ENCODE data around the gene DDX55. TPM values are rescaled to one million over a fixed set of nuclear protein-coding genes. Genes with fewer than 3 reads are reported as not detected.

Gene DDX55
- total RNA-seq, 1 donor from 2014 or later: 16.8 TPM

- Mint-ChIP-seq H3K9me3 (ENCODE audit: low read depth) (no peaks in the 10 kb centered on the region), H3K36me3 (ENCODE audit: low read depth) (peaks cover 27% of the 10 kb centered on the region), H3K27me3 (ENCODE audit: low read depth) (no peaks in the 10 kb centered on the region), H3K4me1 (ENCODE audit: low read depth) (peaks cover 47% of the 10 kb centered on the region), H3K4me3 (ENCODE audit: unreplicated experiment) (no peak overlapping the region), H3K27ac (ENCODE audit: unreplicated experiment) (peak overlapping the region; percentile 42)
- TF ChIP-seq, protein P1, sequence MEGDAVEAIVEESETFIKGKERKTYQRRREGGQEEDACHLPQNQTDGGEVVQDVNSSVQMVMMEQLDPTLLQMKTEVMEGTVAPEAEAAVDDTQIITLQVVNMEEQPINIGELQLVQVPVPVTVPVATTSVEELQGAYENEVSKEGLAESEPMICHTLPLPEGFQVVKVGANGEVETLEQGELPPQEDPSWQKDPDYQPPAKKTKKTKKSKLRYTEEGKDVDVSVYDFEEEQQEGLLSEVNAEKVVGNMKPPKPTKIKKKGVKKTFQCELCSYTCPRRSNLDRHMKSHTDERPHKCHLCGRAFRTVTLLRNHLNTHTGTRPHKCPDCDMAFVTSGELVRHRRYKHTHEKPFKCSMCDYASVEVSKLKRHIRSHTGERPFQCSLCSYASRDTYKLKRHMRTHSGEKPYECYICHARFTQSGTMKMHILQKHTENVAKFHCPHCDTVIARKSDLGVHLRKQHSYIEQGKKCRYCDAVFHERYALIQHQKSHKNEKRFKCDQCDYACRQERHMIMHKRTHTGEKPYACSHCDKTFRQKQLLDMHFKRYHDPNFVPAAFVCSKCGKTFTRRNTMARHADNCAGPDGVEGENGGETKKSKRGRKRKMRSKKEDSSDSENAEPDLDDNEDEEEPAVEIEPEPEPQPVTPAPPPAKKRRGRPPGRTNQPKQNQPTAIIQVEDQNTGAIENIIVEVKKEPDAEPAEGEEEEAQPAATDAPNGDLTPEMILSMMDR (IDR thresholded peaks at IDR 0.05): no peak
- no peak for DNase-seq (ENCODE audit: low spot score)
These were observed 10.0 kb upstream of the DDX55 start for GRCh38 chr12:123591702-123592481.

DNA sequence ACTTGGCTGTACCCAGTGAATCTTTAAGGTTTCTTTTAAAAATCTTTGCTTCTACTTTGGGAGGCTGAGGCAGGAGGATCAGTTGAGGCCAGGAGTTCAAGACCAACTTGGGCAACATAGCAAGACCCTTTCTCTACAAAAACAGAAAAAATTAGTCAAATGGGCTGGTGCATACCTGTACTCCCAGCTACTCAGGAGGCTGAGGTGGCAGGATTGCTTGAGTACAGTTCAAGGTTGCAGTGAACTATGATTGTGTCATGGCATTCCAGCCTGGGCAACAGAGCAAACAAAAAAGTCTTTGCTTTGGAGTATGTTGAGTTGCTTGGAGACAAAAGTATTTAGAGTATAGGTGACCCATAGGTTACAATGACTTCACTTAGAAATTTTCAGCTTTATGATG is 6.2 kb upstream of the DDX55 start:
- Mint-ChIP-seq H3K27me3 (ENCODE audit: low read depth) (no peaks in the 10 kb centered on the region), H3K9me3 (ENCODE audit: low read depth) (no peaks in the 10 kb centered on the region), H3K4me3 (ENCODE audit: unreplicated experiment) (no peak overlapping the region), H3K4me1 (ENCODE audit: low read depth) (peaks cover 25% of the 10 kb centered on the region), H3K27ac (ENCODE audit: unreplicated experiment) (no peak overlapping the region), H3K36me3 (ENCODE audit: low read depth) (peaks cover 26% of the 10 kb centered on the region)
- DNase-seq (ENCODE audit: low spot score): no peak
- TF ChIP-seq, protein P1 (IDR thresholded peaks at IDR 0.05): no peak

DNA sequence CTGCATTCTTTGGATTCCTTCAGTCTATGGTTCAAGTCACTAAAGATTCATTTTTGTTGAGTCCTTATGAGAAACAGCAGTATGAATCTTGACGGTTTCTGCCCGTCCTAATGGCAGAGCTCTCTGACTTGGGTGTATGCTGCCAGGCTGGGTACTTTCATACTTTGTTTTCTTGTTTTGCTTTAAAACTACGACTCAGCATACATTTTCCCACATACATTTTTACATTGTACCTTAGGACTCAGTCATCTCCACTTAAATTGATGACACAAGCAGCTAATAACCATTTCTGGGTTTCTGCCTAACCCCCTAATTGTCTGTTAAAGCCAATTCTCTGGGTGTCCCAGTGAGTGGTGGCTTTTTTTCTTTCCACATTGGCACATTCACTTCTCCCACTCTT is 4.8 kb upstream of the DDX55 start:
- Mint-ChIP-seq H3K9me3 (ENCODE audit: low read depth) (no peaks in the 10 kb centered on the region), H3K4me3 (ENCODE audit: unreplicated experiment) (no peak overlapping the region), H3K36me3 (ENCODE audit: low read depth) (peaks cover 16% of the 10 kb centered on the region), H3K27ac (ENCODE audit: unreplicated experiment) (no peak overlapping the region), H3K4me1 (ENCODE audit: low read depth) (peaks cover 22% of the 10 kb centered on the region), H3K27me3 (ENCODE audit: low read depth) (no peaks in the 10 kb centered on the region)
- no peak for DNase-seq (ENCODE audit: low spot score)
- TF ChIP-seq, protein P1 (IDR thresholded peaks at IDR 0.05): no peak

- no peak for DNase-seq (ENCODE audit: low spot score)
- TF ChIP-seq, protein P1 (IDR thresholded peaks at IDR 0.05): no peak
- Mint-ChIP-seq H3K27ac (ENCODE audit: unreplicated experiment) (no peak overlapping the region), H3K36me3 (ENCODE audit: low read depth) (peaks cover 14% of the 10 kb centered on the region), H3K4me3 (ENCODE audit: unreplicated experiment) (no peak overlapping the region), H3K4me1 (ENCODE audit: low read depth) (peaks cover 27% of the 10 kb centered on the region), H3K27me3 (ENCODE audit: low read depth) (no peaks in the 10 kb centered on the region), H3K9me3 (ENCODE audit: low read depth) (no peaks in the 10 kb centered on the region)
These were observed 3.4 kb upstream of the DDX55 start for GRCh38 chr12:123598522-123598921.

DNA sequence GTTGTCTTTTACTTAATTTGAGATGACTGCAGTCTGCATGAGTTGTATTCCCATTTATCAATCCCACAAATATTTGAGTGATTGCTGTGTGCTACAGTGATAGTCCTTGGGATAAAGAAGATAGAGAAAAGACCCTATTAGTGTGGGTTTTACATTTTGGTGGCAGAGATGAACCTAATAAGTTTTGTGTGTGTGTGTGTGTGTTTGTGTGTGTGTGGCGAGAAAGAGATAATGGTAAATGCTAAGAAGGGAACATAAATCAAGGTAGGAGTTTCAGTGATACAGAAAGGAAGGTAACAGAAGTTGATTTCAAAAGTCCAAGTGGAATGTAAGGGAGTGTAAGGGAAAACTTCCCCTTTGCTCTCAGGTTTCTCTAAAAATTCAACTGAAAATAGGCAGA is 2.6 kb upstream of the DDX55 start:
- Mint-ChIP-seq H3K27me3 (ENCODE audit: low read depth) (no peaks in the 10 kb centered on the region), H3K36me3 (ENCODE audit: low read depth) (peaks cover 14% of the 10 kb centered on the region), H3K9me3 (ENCODE audit: low read depth) (no peaks in the 10 kb centered on the region), H3K4me1 (ENCODE audit: low read depth) (peaks cover 32% of the 10 kb centered on the region), H3K27ac (ENCODE audit: unreplicated experiment) (peak overlapping the region; percentile 4), H3K4me3 (ENCODE audit: unreplicated experiment) (no peak overlapping the region)
- no peak for DNase-seq (ENCODE audit: low spot score)
- TF ChIP-seq, protein P1 (IDR thresholded peaks at IDR 0.05): no peak
